Measurements from ENCODE around the gene DNAJB2.

The DNAJB2 gene

GRCh38 chr2:219261024-219261855 lies 17.9 kb upstream of the DNAJB2 start:
- Histone ChIP-seq H3K36me3 (replicated peaks; ENCODE audit: low read depth, low read length) (no peaks in the 10 kb centered on the region), H4K20me1 (ENCODE audit: insufficient read depth, low read length) (no peaks in the 10 kb centered on the region), H3K4me2 (ENCODE audit: low read length) (no peak overlapping the region), H3K27ac (ENCODE audit: low read length) (no peak overlapping the region), H3K9me3 (ENCODE audit: insufficient read depth, low read length) (no peaks in the 10 kb centered on the region), H3K4me1 (ENCODE audit: low read length) (no peaks in the 10 kb centered on the region), H3K79me2 (ENCODE audit: low read length) (no peaks in the 10 kb centered on the region), H3K9ac (ENCODE audit: low read length) (no peak overlapping the region), H3K4me3 (ENCODE audit: low read length) (no peak overlapping the region), H3K27me3 (ENCODE audit: low read depth, low read length) (no peaks in the 10 kb centered on the region), H2AFZ (ENCODE audit: low read depth, low read length) (no peak overlapping the region)
- no peak for TF ChIP-seq CTCF (IDR thresholded peaks at IDR 0.05; ENCODE audit: low read depth, low read length)
- TF ChIP-seq EZH2phosphoT487 (IDR thresholded peaks at IDR 0.05; ENCODE audit: low read depth): no peak

GRCh38 chr2:219266232-219266631 lies 12.9 kb upstream of the DNAJB2 start:
- Histone ChIP-seq H3K4me2 (ENCODE audit: low read length) (no peak overlapping the region), H3K4me1 (ENCODE audit: low read length) (no peaks in the 10 kb centered on the region), H3K9ac (ENCODE audit: low read length) (no peak overlapping the region), H3K27ac (ENCODE audit: low read length) (no peak overlapping the region), H4K20me1 (ENCODE audit: insufficient read depth, low read length) (no peaks in the 10 kb centered on the region), H3K9me3 (ENCODE audit: insufficient read depth, low read length) (no peaks in the 10 kb centered on the region), H3K36me3 (replicated peaks; ENCODE audit: low read depth, low read length) (no peaks in the 10 kb centered on the region), H3K79me2 (ENCODE audit: low read length) (no peaks in the 10 kb centered on the region), H3K27me3 (ENCODE audit: low read depth, low read length) (no peaks in the 10 kb centered on the region), H2AFZ (ENCODE audit: low read depth, low read length) (no peak overlapping the region), H3K4me3 (ENCODE audit: low read length) (no peak overlapping the region)
- no peak for TF ChIP-seq CTCF (IDR thresholded peaks at IDR 0.05; ENCODE audit: low read depth, low read length)
- TF ChIP-seq EZH2phosphoT487 (IDR thresholded peaks at IDR 0.05; ENCODE audit: low read depth): no peak

- H3K27me3 ChIP-seq (ENCODE audit: low read depth, low read length): no peaks in the 10 kb centered on the region
- no peaks in the 10 kb centered on the region for H3K36me3 ChIP-seq (replicated peaks; ENCODE audit: low read depth, low read length)
- no peak overlapping the region for H3K27ac ChIP-seq (ENCODE audit: low read length)
- no peak overlapping the region for H3K9ac ChIP-seq (ENCODE audit: low read length)
- no peak overlapping the region for H3K4me3 ChIP-seq (ENCODE audit: low read length)
- H4K20me1 ChIP-seq (ENCODE audit: insufficient read depth, low read length): no peaks in the 10 kb centered on the region
- no peak overlapping the region for H3K4me2 ChIP-seq (ENCODE audit: low read length)
- no peaks in the 10 kb centered on the region for H3K79me2 ChIP-seq (ENCODE audit: low read length)
- no peaks in the 10 kb centered on the region for H3K9me3 ChIP-seq (ENCODE audit: insufficient read depth, low read length)
- H3K4me1 ChIP-seq (ENCODE audit: low read length): no peaks in the 10 kb centered on the region
- TF ChIP-seq CTCF (IDR thresholded peaks at IDR 0.05; ENCODE audit: low read depth, low read length) (no peak), EZH2phosphoT487 (IDR thresholded peaks at IDR 0.05; ENCODE audit: low read depth) (no peak)
- no peak overlapping the region for H2AFZ ChIP-seq (ENCODE audit: low read depth, low read length)
Measured at GRCh38 chr2:219266886-219267285, 12.3 kb upstream of the DNAJB2 start.

- no peak overlapping the region for H2AFZ ChIP-seq (ENCODE audit: low read depth, low read length)
- H3K36me3 ChIP-seq (replicated peaks; ENCODE audit: low read depth, low read length): no peaks in the 10 kb centered on the region
- H3K4me2 ChIP-seq (ENCODE audit: low read length): no peak overlapping the region
- no peak overlapping the region for H3K9ac ChIP-seq (ENCODE audit: low read length)
- no peak overlapping the region for H3K27ac ChIP-seq (ENCODE audit: low read length)
- H3K4me3 ChIP-seq (ENCODE audit: low read length): no peak overlapping the region
- H3K79me2 ChIP-seq (ENCODE audit: low read length): no peaks in the 10 kb centered on the region
- no peak for TF ChIP-seq CTCF (IDR thresholded peaks at IDR 0.05; ENCODE audit: low read depth, low read length)
- no peak for TF ChIP-seq EZH2phosphoT487 (IDR thresholded peaks at IDR 0.05; ENCODE audit: low read depth)
- no peaks in the 10 kb centered on the region for H3K27me3 ChIP-seq (ENCODE audit: low read depth, low read length)
- no peaks in the 10 kb centered on the region for H3K9me3 ChIP-seq (ENCODE audit: insufficient read depth, low read length)
- H3K4me1 ChIP-seq (ENCODE audit: low read length): no peaks in the 10 kb centered on the region
- no peaks in the 10 kb centered on the region for H4K20me1 ChIP-seq (ENCODE audit: insufficient read depth, low read length)
Measured at GRCh38 chr2:219268294-219268693, 10.9 kb upstream of the DNAJB2 start.

Measured in OCI-LY3 (cell line).